ENCODE data around the gene TACO1. TPM values are rescaled to one million over a fixed set of nuclear protein-coding genes. Genes with fewer than 3 reads are reported as not detected.

Gene TACO1
- total RNA-seq, 1 donor from 2014 or later, result 24.4 TPM

- Mint-ChIP-seq H3K36me3 (ENCODE audit: low read depth) (peaks cover 5% of the 10 kb centered on the region), H3K27ac (ENCODE audit: unreplicated experiment) (no peak overlapping the region), H3K4me3 (no peak overlapping the region), H3K4me1 (peaks cover 16% of the 10 kb centered on the region), H3K9me3 (no peaks in the 10 kb centered on the region), H3K27me3 (ENCODE audit: low read depth) (no peaks in the 10 kb centered on the region)
- no peak for TF ChIP-seq CTCF (conservative IDR thresholded peaks at IDR 0.05)
- DNase-seq (ENCODE audit: low read depth, low spot score), result no peak
These were observed 30.9 kb downstream of the TACO1 start for GRCh38 chr17:63631626-63632025.

GRCh38 chr17:63633742-63634141, 33.0 kb downstream of the TACO1 start:
- Mint-ChIP-seq H3K4me3 (no peak overlapping the region), H3K27me3 (ENCODE audit: low read depth) (no peaks in the 10 kb centered on the region), H3K27ac (ENCODE audit: unreplicated experiment) (peak overlapping the region; percentile 52), H3K9me3 (no peaks in the 10 kb centered on the region), H3K4me1 (peaks cover 16% of the 10 kb centered on the region), H3K36me3 (ENCODE audit: low read depth) (peaks cover 5% of the 10 kb centered on the region)
- DNase-seq (ENCODE audit: low read depth, low spot score), result no peak
- no peak for TF ChIP-seq CTCF (conservative IDR thresholded peaks at IDR 0.05)

- no peaks in the 10 kb centered on the region for H3K27me3 Mint-ChIP-seq (ENCODE audit: low read depth)
- peak overlapping the region; percentile 52 for H3K27ac Mint-ChIP-seq (ENCODE audit: unreplicated experiment)
- no peak overlapping the region for H3K4me3 Mint-ChIP-seq
- H3K9me3 Mint-ChIP-seq, result no peaks in the 10 kb centered on the region
- peaks cover 5% of the 10 kb centered on the region for H3K36me3 Mint-ChIP-seq (ENCODE audit: low read depth)
- H3K4me1 Mint-ChIP-seq, result peaks cover 16% of the 10 kb centered on the region
- no peak for TF ChIP-seq CTCF (conservative IDR thresholded peaks at IDR 0.05)
- DNase-seq (ENCODE audit: low read depth, low spot score), result no peak
These were observed 33.5 kb downstream of the TACO1 start for GRCh38 chr17:63634163-63634562.

GRCh38 chr17:63634816-63635215, 34.1 kb downstream of the TACO1 start:
- Mint-ChIP-seq H3K4me3 (no peak overlapping the region), H3K27me3 (ENCODE audit: low read depth) (no peaks in the 10 kb centered on the region), H3K9me3 (no peaks in the 10 kb centered on the region), H3K27ac (ENCODE audit: unreplicated experiment) (no peak overlapping the region), H3K36me3 (ENCODE audit: low read depth) (peaks cover 5% of the 10 kb centered on the region), H3K4me1 (peaks cover 16% of the 10 kb centered on the region)
- no peak for TF ChIP-seq CTCF (conservative IDR thresholded peaks at IDR 0.05)
- DNase-seq (ENCODE audit: low read depth, low spot score), result no peak

- Mint-ChIP-seq H3K4me3 (no peak overlapping the region), H3K27me3 (ENCODE audit: low read depth) (no peaks in the 10 kb centered on the region), H3K36me3 (ENCODE audit: low read depth) (peaks cover 5% of the 10 kb centered on the region), H3K4me1 (peaks cover 16% of the 10 kb centered on the region), H3K27ac (ENCODE audit: unreplicated experiment) (no peak overlapping the region), H3K9me3 (no peaks in the 10 kb centered on the region)
- TF ChIP-seq CTCF (conservative IDR thresholded peaks at IDR 0.05), result no peak
- DNase-seq (ENCODE audit: low read depth, low spot score), result no peak
These were observed 34.6 kb downstream of the TACO1 start for GRCh38 chr17:63635290-63635689.

- no peaks in the 10 kb centered on the region for H3K27me3 Mint-ChIP-seq (ENCODE audit: low read depth)
- peaks cover 5% of the 10 kb centered on the region for H3K36me3 Mint-ChIP-seq (ENCODE audit: low read depth)
- H3K4me3 Mint-ChIP-seq, result no peak overlapping the region
- H3K9me3 Mint-ChIP-seq, result no peaks in the 10 kb centered on the region
- H3K4me1 Mint-ChIP-seq, result peaks cover 16% of the 10 kb centered on the region
- peak overlapping the region; percentile 44 for H3K27ac Mint-ChIP-seq (ENCODE audit: unreplicated experiment)
- DNase-seq (ENCODE audit: low read depth, low spot score), result no peak
- no peak for TF ChIP-seq CTCF (conservative IDR thresholded peaks at IDR 0.05)
These were observed 35.1 kb downstream of the TACO1 start for GRCh38 chr17:63635787-63636186.

All from neural crest cell (in vitro differentiated cells).